B cell (primary cell): ENCODE data around the gene FCN1. TPM values are rescaled to one million over a fixed set of nuclear protein-coding genes. Genes with fewer than 3 reads are reported as not detected.

Experiments
- ATAC-seq: fragments of 200-7000 bp; cut with Tn5 transposase; one replicate; pipeline ENCODE4 v1.10.0; 2021; ENCODE audit warnings: low read depth, mild to moderate bottlenecking, moderate number of reproducible peaks, moderate library complexity
- CTCF ChIA-PET: fragments of 350-600 bp; sonication (Branson Sonifier 250); formaldehyde crosslinking; loops from one replicate; lab custom pipeline; 2021; ENCODE audit warnings: antibody characterized with exemption, inconsistent platforms; lab: Charles Lee
- POLR2A ChIA-PET: fragments of 350-600 bp; sonication (Branson Sonifier 250); formaldehyde crosslinking; loops from one replicate; lab custom pipeline; 2021; ENCODE audit warnings: antibody characterized with exemption; lab: Charles Lee
- DNase-seq: peaks from one replicate; pipeline ENCODE4 v3.0.0; 2013
- H2AFZ ChIP-seq: 2 replicates; pipeline ENCODE4 v1.6.1; 2012; ENCODE audit warnings: mild to moderate bottlenecking, low read depth, low read length; ENCODE audit not compliant: insufficient read depth, poor library complexity, severe bottlenecking
- H3K27ac ChIP-seq, 2 donors: 1 replicate in 1 of 2; 2 replicates in 1 of 2; pipeline ENCODE4 v1.5.1; 2012 to 2013; ENCODE audit warnings: low read length in 2 of 2, mild to moderate bottlenecking in 2 of 2, moderate library complexity in 1 of 2
- H3K27me3 ChIP-seq, 4 experiments: fragments of 200-600 bp in 1 of 4; sonication (generic) in 1 of 4; replicated peaks in 1 of 4; 1 replicate in 2 of 4; 2 replicates in 2 of 4; pipeline versions ENCODE4 v1.6.1 to v1.7.0; 2013 to 2016; ENCODE audit warnings: low read length in 3 of 4, mild to moderate bottlenecking in 2 of 4, mixed read lengths in 1 of 4, moderate library complexity in 1 of 4; ENCODE audit not compliant: insufficient read depth in 4 of 4, control insufficient read depth in 3 of 4; ENCODE audit errors: control extremely low read depth in 1 of 4
- H3K36me3 ChIP-seq, 2 experiments: replicated peaks in 1 of 2; 1 replicate in 1 of 2; 2 replicates in 1 of 2; pipeline versions ENCODE4 v1.6.1 to v1.7.1; 2013; ENCODE audit warnings: low read length in 1 of 2; ENCODE audit not compliant: insufficient read depth in 2 of 2, control insufficient read depth in 1 of 2; ENCODE audit errors: control extremely low read depth in 1 of 2, extremely low read depth in 1 of 2
- H3K4me1 ChIP-seq, 2 donors: fragments of 200-600 bp in 1 of 2; sonication (generic) in 1 of 2; 1 replicate in 1 of 2; 2 replicates in 1 of 2; pipeline versions ENCODE4 v1.5.1 to v1.6.1; 2013 to 2017; ENCODE audit warnings: low read length in 2 of 2; ENCODE audit not compliant: control insufficient read depth in 2 of 2, insufficient read depth in 2 of 2
- H3K4me2 ChIP-seq: replicated peaks from 2 replicates; pipeline ENCODE3; 2012; ENCODE audit warnings: mild to moderate bottlenecking, low read depth, low read length; ENCODE audit not compliant: poor library complexity, severe bottlenecking
- H3K4me3 ChIP-seq, 5 experiments: fragments of 200-600 bp in 1 of 5; sonication (generic) in 1 of 5; 1 replicate in 3 of 5; 2 replicates in 2 of 5; pipeline versions ENCODE4 v1.5.1 to v1.7.0; 2011 to 2016; ENCODE audit warnings: low read length in 4 of 5, mild to moderate bottlenecking in 4 of 5, low read depth in 2 of 5, control low read depth in 1 of 5, moderate library complexity in 1 of 5; ENCODE audit not compliant: insufficient read depth in 1 of 5; ENCODE audit errors: control extremely low read depth in 1 of 5, extremely low read depth in 1 of 5
- H3K79me2 ChIP-seq: fragments of 200-600 bp; sonication (generic); one replicate; pipeline ENCODE4 v1.6.0; 2016; ENCODE audit warnings: low read length; ENCODE audit not compliant: control insufficient read depth, insufficient read depth
- H3K9ac ChIP-seq: fragments of 200-600 bp; sonication (generic); 2 replicates; pipeline ENCODE4 v1.6.1; 2017; ENCODE audit warnings: mild to moderate bottlenecking, low read length, moderate library complexity
- H3K9me3 ChIP-seq, 3 donors: one replicate each; pipeline versions ENCODE4 v1.6.1 to v1.7.1; 2013; ENCODE audit warnings: low read length in 2 of 3; ENCODE audit not compliant: control insufficient read depth in 2 of 3, insufficient read depth in 1 of 3; ENCODE audit errors: control extremely low read depth in 1 of 3
- H4K20me1 ChIP-seq: 2 replicates; pipeline ENCODE4 v1.6.0; 2012; ENCODE audit warnings: mild to moderate bottlenecking, low read length; ENCODE audit not compliant: insufficient read depth, control insufficient read depth, poor library complexity, severe bottlenecking
- H3K27ac Mint-ChIP-seq: one replicate; pipeline ENCODE4 v1.8.0; 2021; ENCODE audit warnings: mixed read lengths
- H3K27me3 Mint-ChIP-seq: one replicate; pipeline ENCODE4 v1.8.0; 2021; ENCODE audit warnings: mixed read lengths
- H3K4me1 Mint-ChIP-seq: one replicate; pipeline ENCODE4 v1.8.0; 2021; ENCODE audit warnings: mixed read lengths
- H3K4me3 Mint-ChIP-seq: one replicate; pipeline ENCODE4 v1.8.0; 2021; ENCODE audit warnings: mixed read lengths
- H3K9me3 Mint-ChIP-seq: one replicate; pipeline ENCODE4 v1.8.0; 2022; ENCODE audit warnings: mixed read lengths; ENCODE audit not compliant: insufficient read depth
- EZH2 ChIP-seq: IDR thresholded peaks from 2 replicates; pipeline ENCODE4 v1.6.1; 2012; ENCODE audit warnings: borderline replicate concordance, low read depth, mild to moderate bottlenecking, moderate library complexity, low read length; ENCODE audit not compliant: insufficient read depth, poor library complexity, severe bottlenecking
- WGBS: methylation state at CpG from one replicate; pipeline ENCODE4 v1.1.5; 2013; ENCODE audit warnings: missing lambda C conversion rate; ENCODE audit not compliant: insufficient coverage; 5-methylcytosine and 5-hydroxymethylcytosine counted together
- intact Hi-C: fragments of 100-400 bp; cut with micrococcal nuclease; formaldehyde crosslinking; loops from one replicate; pipeline ENCODE4 v1.10.0; 2022
- polyA plus RNA-seq: library from polyadenylated mRNA; depleted of rRNA; stranded (reverse); fragments of >200 nt; gene quantifications from 2 replicates; pipeline ENCODE4 v1.2.3, GENCODE V29; 2012
- total RNA-seq, 2 donors: library from RNA; stranded (reverse); fragments of 120-200 nt in 1 of 2; gene quantifications; 1 replicate in 1 of 2; 2 replicates in 1 of 2; pipeline versions ENCODE4 v1.2.3 to v1.2.4, GENCODE V29; 2013 to 2022
- TF ChIP-seq, protein P1 (sequence below): fragments of 200-600 bp; IDR thresholded peaks from one replicate; pipeline ENCODE4 v1.8.0; 2022; ENCODE audit warnings: antibody characterized with exemption, mild to moderate bottlenecking

Gene FCN1
- total and polyA plus RNA-seq, 2 donors (not counting 1 experiment from before 2014, with no cell fraction given): 2.2 to 20.6 TPM

DNA sequence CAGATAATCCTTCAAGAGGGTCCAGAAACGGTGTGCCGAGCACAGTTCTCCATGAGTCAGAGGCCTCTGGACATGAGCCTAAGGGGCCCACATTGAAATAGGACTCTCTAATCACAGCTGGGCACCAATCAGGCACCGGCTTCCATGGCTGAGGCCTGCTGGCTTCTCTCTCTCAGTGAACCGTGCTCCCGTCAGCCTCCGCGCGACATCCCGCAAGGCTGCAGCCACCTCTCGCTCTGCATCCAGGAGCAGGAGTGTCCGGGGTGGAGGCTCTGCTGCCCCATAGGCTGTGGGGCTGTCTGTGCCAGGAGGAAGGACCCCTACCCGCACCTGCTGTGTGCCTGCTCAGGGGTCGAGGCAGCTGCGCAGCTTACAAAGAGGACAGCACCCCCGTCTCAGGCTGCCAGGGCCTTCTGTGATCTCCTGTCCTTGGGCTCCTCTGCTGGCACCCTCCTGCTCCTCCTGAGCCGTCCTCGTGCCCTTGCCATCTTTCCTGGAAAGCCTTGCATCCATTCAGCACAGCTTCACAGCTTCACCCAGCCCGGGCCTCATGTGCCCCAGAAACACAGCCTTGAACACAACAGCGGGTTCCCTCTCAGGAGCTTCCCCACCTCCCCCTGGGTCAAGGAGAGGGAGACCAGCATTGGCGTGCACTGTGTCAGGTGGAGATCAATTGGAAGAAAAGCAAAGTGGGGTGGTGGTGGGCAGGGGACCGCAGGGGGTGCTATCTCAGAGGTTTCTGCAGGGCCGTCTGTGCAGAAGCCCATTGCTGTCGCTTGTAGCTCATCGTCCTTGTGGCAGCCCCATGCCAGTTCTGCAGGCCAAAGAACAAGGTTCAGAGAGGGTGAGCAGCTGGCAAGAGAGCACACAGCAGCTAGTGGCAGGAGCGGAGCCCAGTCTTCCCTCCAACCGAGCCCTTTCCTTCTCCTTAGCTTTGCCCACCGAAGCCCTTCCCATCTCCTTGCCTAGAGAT, 22.8 kb upstream of the FCN1 start:
- Histone ChIP-seq H3K9ac (no peak overlapping the region), H3K27me3 (peaks cover 0 to 2% (median 0%) of the 10 kb centered on the region in 4 experiments), H4K20me1 (no peaks in the 10 kb centered on the region), H3K36me3 (no peaks in the 10 kb centered on the region), H3K4me1 (peaks cover 20 to 23% of the 10 kb centered on the region in 2 donors), H3K4me2 (no peak overlapping the region), H3K79me2 (no peaks in the 10 kb centered on the region), H3K27ac (no peak overlapping the region), H2AFZ (no peak overlapping the region), H3K4me3 (no peak overlapping the region), H3K9me3 (peaks cover 0 to 7% (median 0%) of the 10 kb centered on the region in 3 donors)
- 94% methylated on average over 22 of the region's 27 CpGs for WGBS
- DNase-seq: no peak
- Mint-ChIP-seq H3K27me3 (peaks cover 16% of the 10 kb centered on the region), H3K9me3 (no peaks in the 10 kb centered on the region), H3K27ac (no peak overlapping the region), H3K4me3 (no peak overlapping the region), H3K4me1 (peaks cover 22% of the 10 kb centered on the region)
- CTCF ChIA-PET: no interaction called here
- intact Hi-C loops: no loop called here
- TF ChIP-seq, protein P1, sequence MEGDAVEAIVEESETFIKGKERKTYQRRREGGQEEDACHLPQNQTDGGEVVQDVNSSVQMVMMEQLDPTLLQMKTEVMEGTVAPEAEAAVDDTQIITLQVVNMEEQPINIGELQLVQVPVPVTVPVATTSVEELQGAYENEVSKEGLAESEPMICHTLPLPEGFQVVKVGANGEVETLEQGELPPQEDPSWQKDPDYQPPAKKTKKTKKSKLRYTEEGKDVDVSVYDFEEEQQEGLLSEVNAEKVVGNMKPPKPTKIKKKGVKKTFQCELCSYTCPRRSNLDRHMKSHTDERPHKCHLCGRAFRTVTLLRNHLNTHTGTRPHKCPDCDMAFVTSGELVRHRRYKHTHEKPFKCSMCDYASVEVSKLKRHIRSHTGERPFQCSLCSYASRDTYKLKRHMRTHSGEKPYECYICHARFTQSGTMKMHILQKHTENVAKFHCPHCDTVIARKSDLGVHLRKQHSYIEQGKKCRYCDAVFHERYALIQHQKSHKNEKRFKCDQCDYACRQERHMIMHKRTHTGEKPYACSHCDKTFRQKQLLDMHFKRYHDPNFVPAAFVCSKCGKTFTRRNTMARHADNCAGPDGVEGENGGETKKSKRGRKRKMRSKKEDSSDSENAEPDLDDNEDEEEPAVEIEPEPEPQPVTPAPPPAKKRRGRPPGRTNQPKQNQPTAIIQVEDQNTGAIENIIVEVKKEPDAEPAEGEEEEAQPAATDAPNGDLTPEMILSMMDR: no peak
- no peak for TF ChIP-seq EZH2
- POLR2A ChIA-PET: interaction anchor here (0.6 kb wide), 1 partner anchor 558 kb away, joined by 3 read pairs; no protein-coding TSS in a partner anchor
- no peak for ATAC-seq

DNA sequence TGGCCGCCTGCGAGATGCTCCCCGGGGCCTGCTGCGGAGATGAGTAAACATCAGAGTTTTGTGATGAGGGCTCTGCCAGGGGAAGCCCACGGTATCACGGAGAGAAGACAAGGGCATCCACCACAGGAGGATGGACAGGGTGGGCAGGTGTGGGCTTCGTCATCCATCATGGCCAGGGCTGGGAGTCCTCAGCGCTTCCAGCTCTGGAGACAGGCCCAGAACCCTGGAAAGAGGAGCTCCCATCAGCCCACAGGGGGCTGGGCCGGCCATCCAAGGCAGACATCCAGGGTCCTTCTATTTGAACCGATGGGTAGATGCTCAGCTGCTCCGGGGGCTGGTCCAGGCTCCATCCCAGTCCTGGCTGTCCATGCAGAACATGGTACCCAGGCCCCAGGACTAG, 22.1 kb upstream of the FCN1 start:
- H3K27ac ChIP-seq: no peak overlapping the region
- WGBS: 95% methylated on average over 9 of the region's 11 CpGs
- H3K4me2 ChIP-seq: no peak overlapping the region
- POLR2A ChIA-PET: no interaction called here
- H3K4me3 ChIP-seq: no peak overlapping the region
- H3K79me2 ChIP-seq: no peaks in the 10 kb centered on the region
- H3K9me3 ChIP-seq: peaks cover 0 to 7% (median 0%) of the 10 kb centered on the region in 3 donors
- H3K9ac ChIP-seq: no peak overlapping the region
- H3K36me3 ChIP-seq: no peaks in the 10 kb centered on the region
- Mint-ChIP-seq H3K4me3 (no peak overlapping the region), H3K27me3 (peaks cover 18% of the 10 kb centered on the region), H3K4me1 (peaks cover 28% of the 10 kb centered on the region), H3K27ac (no peak overlapping the region), H3K9me3 (no peaks in the 10 kb centered on the region)
- ATAC-seq: no peak
- TF ChIP-seq, protein P1: no peak
- TF ChIP-seq EZH2: no peak
- peaks cover 0 to 3% (median 0%) of the 10 kb centered on the region in 4 experiments for H3K27me3 ChIP-seq
- CTCF ChIA-PET: no interaction called here
- intact Hi-C loops: no loop called here
- peaks cover 27 to 30% of the 10 kb centered on the region in 2 donors for H3K4me1 ChIP-seq
- DNase-seq: no peak
- no peaks in the 10 kb centered on the region for H4K20me1 ChIP-seq
- no peak overlapping the region for H2AFZ ChIP-seq
